PC-9 (cell line): ENCODE data around the gene ZNF440.

ENCODE experiments used
- EZH2 ChIP-seq: fragments of 200-600 bp; sonication (generic); IDR thresholded peaks from 2 replicates; pipeline ENCODE4 v1.8.0; 2017; ENCODE audit warnings: antibody characterized with exemption, low read depth
- TF ChIP-seq, protein P1 (sequence below): fragments of 200-600 bp; sonication (generic); conservative IDR thresholded peaks from 2 replicates; pipeline ENCODE4 v1.6.1; 2017; ENCODE audit warnings: mixed run types, antibody characterized with exemption, mild to moderate bottlenecking, moderate library complexity

DNA sequence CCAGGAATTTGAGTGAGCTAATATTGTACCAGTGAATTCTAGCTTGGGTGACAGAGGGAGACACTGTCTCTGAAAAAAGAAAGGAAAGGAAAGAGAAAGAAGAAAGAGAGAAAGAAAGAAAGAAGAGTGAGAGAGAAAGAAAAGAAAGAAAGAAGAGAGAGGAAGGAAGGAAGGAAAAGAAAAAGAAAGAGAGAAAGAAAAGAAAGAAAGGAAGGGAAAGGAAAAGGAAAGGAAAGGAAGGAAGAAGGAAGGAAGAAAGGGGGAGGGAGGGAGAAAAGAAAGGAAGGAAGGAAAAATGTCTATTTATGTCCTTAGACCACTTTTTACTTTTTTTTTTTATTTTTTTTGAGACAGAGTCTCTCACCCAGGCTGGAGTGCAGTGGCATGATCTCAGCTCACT is 21.1 kb upstream of the ZNF440 start:
- TF ChIP-seq, protein P1, sequence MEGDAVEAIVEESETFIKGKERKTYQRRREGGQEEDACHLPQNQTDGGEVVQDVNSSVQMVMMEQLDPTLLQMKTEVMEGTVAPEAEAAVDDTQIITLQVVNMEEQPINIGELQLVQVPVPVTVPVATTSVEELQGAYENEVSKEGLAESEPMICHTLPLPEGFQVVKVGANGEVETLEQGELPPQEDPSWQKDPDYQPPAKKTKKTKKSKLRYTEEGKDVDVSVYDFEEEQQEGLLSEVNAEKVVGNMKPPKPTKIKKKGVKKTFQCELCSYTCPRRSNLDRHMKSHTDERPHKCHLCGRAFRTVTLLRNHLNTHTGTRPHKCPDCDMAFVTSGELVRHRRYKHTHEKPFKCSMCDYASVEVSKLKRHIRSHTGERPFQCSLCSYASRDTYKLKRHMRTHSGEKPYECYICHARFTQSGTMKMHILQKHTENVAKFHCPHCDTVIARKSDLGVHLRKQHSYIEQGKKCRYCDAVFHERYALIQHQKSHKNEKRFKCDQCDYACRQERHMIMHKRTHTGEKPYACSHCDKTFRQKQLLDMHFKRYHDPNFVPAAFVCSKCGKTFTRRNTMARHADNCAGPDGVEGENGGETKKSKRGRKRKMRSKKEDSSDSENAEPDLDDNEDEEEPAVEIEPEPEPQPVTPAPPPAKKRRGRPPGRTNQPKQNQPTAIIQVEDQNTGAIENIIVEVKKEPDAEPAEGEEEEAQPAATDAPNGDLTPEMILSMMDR, result no peak
- no peak for TF ChIP-seq EZH2
